Left lung (tissue), 10 donors: ENCODE data around the gene TPO. TPM values are rescaled to one million over a fixed set of nuclear protein-coding genes. Genes with fewer than 3 reads are reported as not detected.
"Not testable (repeated sequence)": the region's sequence is repeated elsewhere in the genome, so short reads cannot be mapped to it uniquely, and the experiment has no call there.

Source experiments
- ATAC-seq: fragments of 200-7000 bp; cut with Tn5 transposase; one replicate; pipeline ENCODE4 v1.9.1; 2020; ENCODE audit warnings: moderate library complexity
- DNase-seq, 4 donors: peaks; one replicate each; pipeline ENCODE4 v3.0.0-alpha.2; 2013 to 2020
- H3K27ac ChIP-seq, 2 donors: fragments of 200-600 bp; sonication (generic) in 1 of 2; one replicate each; pipeline versions ENCODE4 v1.5.0 to v1.8.0; 2020 to 2021
- H3K27me3 ChIP-seq, 2 donors: fragments of 200-600 bp; sonication (generic) in 1 of 2; one replicate each; pipeline versions ENCODE4 v1.5.0 to v1.8.0; 2020 to 2021
- H3K36me3 ChIP-seq, 2 donors: fragments of 200-600 bp; sonication (generic) in 1 of 2; one replicate each; pipeline versions ENCODE4 v1.5.0 to v1.8.0; 2020 to 2021
- H3K4me1 ChIP-seq, 2 donors: fragments of 200-600 bp; one replicate each; pipeline ENCODE4 v1.8.0; 2021
- H3K4me3 ChIP-seq, 2 donors: fragments of 200-600 bp; sonication (generic) in 1 of 2; one replicate each; pipeline versions ENCODE4 v1.5.0 to v1.8.0; 2020 to 2021; ENCODE audit warnings: mild to moderate bottlenecking in 1 of 2
- H3K9me3 ChIP-seq, 2 donors: fragments of 200-600 bp; sonication (generic) in 1 of 2; one replicate each; pipeline versions ENCODE4 v1.5.0 to v1.8.0; 2020 to 2021
- intact Hi-C, 2 donors: fragments of 100-400 bp; cut with DNase I; formaldehyde crosslinking; loops; one replicate each; pipeline versions ENCODE4 v1.11.2 to v1.14.2; 2022
- polyA plus RNA-seq, 6 donors: library from polyadenylated mRNA; unstranded; fragments of 120-200 nt; gene quantifications; one replicate each; pipeline ENCODE4 v1.2.1, GENCODE V29; 2013; ENCODE audit not compliant: insufficient read length in 6 of 6
- total RNA-seq, 2 donors: library from RNA; stranded (reverse); fragmentation: NEBNext Ultra II Directional; extraction: Animal tissue kit (Norgen Biotek cat#: 25700); gene quantifications; one replicate each; pipeline ENCODE4 v1.2.1, GENCODE V29; 2021
- TF ChIP-seq, protein P1 (sequence below), 2 donors: fragments of 200-600 bp; sonication (generic) in 1 of 2; IDR thresholded peaks; one replicate each; pipeline versions ENCODE4 v1.5.0 to v1.8.0; 2021; ENCODE audit warnings: antibody characterized with exemption in 2 of 2
- donor health status: DM: no; HTN: yes; CAD: no.
- donor health status: DM: no; HTN: no; CAD: no.

The TPO gene
- total and polyA plus RNA-seq, 8 donors = 0.08 to 0.45 (median 0.21) TPM; not detected in 1

DNA sequence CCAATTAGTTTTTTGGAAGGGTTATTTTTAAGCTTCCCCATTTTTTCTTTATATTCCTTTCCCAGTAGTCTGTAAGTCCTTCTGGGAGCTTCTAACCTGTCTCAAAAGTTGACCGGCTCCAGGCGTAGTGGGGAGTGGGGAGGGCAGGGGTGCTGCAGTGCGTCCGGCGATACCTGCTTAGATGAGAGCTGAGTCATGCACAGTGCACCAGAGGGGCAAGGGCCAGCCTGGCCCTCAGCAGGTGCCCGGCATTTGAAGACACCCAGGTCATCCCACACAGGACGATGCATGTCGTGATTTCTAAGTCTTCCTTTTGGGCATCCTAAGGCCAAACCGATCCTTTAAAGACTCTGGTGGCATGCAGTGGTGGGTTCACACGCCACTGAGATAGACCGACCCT, 73.4 kb downstream of the TPO start:
- no peaks in the 10 kb centered on the region for H3K36me3 ChIP-seq
- TF ChIP-seq, protein P1, sequence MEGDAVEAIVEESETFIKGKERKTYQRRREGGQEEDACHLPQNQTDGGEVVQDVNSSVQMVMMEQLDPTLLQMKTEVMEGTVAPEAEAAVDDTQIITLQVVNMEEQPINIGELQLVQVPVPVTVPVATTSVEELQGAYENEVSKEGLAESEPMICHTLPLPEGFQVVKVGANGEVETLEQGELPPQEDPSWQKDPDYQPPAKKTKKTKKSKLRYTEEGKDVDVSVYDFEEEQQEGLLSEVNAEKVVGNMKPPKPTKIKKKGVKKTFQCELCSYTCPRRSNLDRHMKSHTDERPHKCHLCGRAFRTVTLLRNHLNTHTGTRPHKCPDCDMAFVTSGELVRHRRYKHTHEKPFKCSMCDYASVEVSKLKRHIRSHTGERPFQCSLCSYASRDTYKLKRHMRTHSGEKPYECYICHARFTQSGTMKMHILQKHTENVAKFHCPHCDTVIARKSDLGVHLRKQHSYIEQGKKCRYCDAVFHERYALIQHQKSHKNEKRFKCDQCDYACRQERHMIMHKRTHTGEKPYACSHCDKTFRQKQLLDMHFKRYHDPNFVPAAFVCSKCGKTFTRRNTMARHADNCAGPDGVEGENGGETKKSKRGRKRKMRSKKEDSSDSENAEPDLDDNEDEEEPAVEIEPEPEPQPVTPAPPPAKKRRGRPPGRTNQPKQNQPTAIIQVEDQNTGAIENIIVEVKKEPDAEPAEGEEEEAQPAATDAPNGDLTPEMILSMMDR (IDR thresholded peaks at IDR 0.05) = no peak
- no peak for ATAC-seq
- no peaks in the 10 kb centered on the region for H3K4me1 ChIP-seq
- H3K27ac ChIP-seq = no peak overlapping the region
- DNase-seq = peak in 1 of 4 donors; percentile 24
- H3K27me3 ChIP-seq = no peaks in the 10 kb centered on the region
- H3K4me3 ChIP-seq = no peak overlapping the region
- intact Hi-C loops = no loop called here
- no peaks in the 10 kb centered on the region for H3K9me3 ChIP-seq

DNA sequence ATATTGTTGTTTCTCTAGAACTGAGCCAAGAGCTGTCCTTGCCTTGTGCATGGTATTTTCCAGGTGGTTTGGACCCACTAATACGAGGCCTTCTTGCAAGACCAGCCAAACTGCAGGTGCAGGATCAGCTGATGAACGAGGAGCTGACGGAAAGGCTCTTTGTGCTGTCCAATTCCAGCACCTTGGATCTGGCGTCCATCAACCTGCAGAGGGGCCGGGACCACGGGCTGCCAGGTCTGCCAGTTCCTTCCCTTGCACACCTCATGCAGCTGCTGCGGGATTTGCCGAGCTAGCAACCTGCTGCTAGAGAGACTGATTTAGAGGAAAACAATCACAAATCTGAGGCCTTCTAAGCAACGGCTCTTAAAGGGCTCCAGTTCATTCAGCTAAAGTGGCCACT, 74.5 kb downstream of the TPO start:
- H3K4me3 ChIP-seq = no peak overlapping the region
- no peaks in the 10 kb centered on the region for H3K27me3 ChIP-seq
- no peaks in the 10 kb centered on the region for H3K9me3 ChIP-seq
- H3K36me3 ChIP-seq = no peaks in the 10 kb centered on the region
- DNase-seq (peak in 1 of 4 donors; percentile 71), ATAC-seq (no peak)
- TF ChIP-seq, protein P1 (IDR thresholded peaks at IDR 0.05) = no peak
- intact Hi-C loops = no loop called here
- H3K27ac ChIP-seq = no peak overlapping the region
- no peaks in the 10 kb centered on the region for H3K4me1 ChIP-seq

DNA sequence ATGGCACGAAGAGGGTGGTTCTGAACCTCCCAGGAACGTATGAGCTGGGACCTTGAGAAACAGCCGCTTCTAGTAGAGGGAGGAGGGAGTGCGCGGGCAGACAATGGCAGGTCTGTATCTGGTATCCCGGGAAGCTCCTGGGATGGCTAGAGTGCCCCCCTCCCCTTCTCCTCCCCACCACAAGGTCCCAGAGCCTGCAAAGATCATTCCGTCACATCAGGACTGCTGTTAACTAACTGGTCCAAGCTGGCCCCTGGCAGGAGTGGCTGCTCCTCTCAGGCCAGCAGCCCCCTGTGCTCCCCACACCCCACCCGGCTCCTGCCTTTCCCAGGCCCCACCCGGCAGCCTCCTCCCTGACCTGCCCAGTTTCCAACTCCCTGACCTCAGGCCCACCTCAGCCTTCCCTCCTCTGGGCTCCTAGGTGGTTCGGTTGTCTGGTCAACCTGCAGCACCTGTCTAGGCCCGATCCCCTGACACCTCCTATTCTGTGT, 75.0 kb downstream of the TPO start:
- Histone ChIP-seq H3K4me3 (no peak overlapping the region), H3K36me3 (no peaks in the 10 kb centered on the region), H3K27ac (no peak overlapping the region), H3K9me3 (no peaks in the 10 kb centered on the region), H3K27me3 (no peaks in the 10 kb centered on the region), H3K4me1 (no peaks in the 10 kb centered on the region)
- DNase-seq = peak in 2 of 4 donors; percentile 7 to 60
- ATAC-seq = no peak
- TF ChIP-seq, protein P1 (IDR thresholded peaks at IDR 0.05) = no peak
- intact Hi-C loops = no loop called here

DNA sequence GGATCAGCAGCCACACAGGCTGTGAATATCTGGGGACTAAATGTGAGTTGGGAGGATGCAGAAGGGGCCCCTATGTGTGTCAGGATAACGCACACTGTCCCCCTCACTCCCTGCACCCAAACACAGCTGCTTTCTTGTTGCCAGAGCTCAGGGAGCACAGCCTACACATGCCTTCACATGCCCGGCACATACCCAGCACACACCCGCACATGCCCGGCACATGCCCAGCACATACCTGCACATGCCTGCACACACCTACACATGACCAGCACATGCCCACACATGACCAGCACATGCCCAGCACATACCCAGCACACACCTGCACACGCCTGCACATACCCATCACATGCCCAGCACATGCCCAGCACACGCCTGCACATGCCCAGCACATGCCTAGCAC, 75.6 kb downstream of the TPO start:
- ATAC-seq (no peak), DNase-seq (no peak)
- Histone ChIP-seq H3K36me3 (no peaks in the 10 kb centered on the region), H3K9me3 (no peaks in the 10 kb centered on the region), H3K27ac (no peak overlapping the region), H3K27me3 (no peaks in the 10 kb centered on the region), H3K4me1 (no peaks in the 10 kb centered on the region), H3K4me3 (no peak overlapping the region)
- intact Hi-C loops = no loop called here
- TF ChIP-seq, protein P1 (IDR thresholded peaks at IDR 0.05) = no peak

DNA sequence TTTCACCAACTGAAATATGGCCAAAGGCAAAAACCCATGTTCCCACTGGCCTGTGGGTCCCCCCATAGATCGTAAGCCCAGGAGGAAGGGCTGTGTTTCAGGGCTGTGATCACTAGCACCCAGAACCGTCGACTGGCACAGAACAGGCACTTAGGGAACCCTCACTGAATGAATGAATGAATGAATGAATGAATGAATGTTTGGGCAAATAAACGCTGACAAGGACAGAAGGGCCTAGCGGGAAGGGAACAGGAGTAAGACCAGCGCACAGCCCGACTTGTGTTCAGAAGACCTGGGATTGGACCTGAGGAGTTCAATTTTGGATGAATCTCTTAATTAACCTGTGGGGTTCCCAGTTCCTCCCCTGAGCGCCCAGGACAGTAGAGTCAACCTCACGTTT, 76.2 kb downstream of the TPO start:
- no peak overlapping the region for H3K27ac ChIP-seq
- no peaks in the 10 kb centered on the region for H3K9me3 ChIP-seq
- no peak overlapping the region for H3K4me3 ChIP-seq
- TF ChIP-seq, protein P1 (IDR thresholded peaks at IDR 0.05) = no peak
- no peaks in the 10 kb centered on the region for H3K27me3 ChIP-seq
- ATAC-seq (no peak), DNase-seq (peak in 1 of 4 donors; percentile 24)
- H3K36me3 ChIP-seq = no peaks in the 10 kb centered on the region
- intact Hi-C loops = no loop called here
- H3K4me1 ChIP-seq = no peaks in the 10 kb centered on the region

DNA sequence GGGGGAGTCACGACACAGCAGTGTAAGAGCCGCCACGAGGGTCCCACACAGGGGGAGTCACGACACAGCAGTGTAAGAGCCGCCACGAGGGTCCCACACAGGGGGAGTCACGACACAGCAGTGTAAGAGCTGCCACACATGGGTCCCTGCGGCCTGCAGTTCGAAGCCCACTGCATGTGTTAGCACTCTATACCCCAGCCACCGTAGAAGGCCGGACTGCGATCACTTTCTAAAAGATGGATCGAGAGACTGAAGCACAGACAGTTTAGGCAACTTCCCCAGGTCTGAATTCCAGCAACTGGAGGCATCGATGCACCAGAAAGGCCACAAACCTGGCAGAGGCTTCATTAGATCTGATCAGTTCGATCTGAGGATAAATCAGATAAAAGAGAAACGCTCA, 77.1 kb downstream of the TPO start:
- intact Hi-C loops, H3K27ac ChIP-seq, ATAC-seq, H3K4me3 ChIP-seq, H3K4me1 ChIP-seq, H3K27me3 ChIP-seq, H3K36me3 ChIP-seq, H3K9me3 ChIP-seq: not testable (repeated sequence)
- DNase-seq = peak in 1 of 4 donors; percentile 55
